HG02943 (cell line): Measurements from ENCODE around the gene DESI2.

Source experiments
- ATAC-seq: cut with Tn5 transposase; IDR thresholded peaks from one replicate; pipeline ENCODE4 v1.9.1; 2021; ENCODE audit warnings: mild to moderate bottlenecking, low read depth, moderate library complexity; ENCODE audit not compliant: unreplicated experiment

DESI2 gene

GRCh38 chr1:244749230-244750016 is 96.5 kb downstream of the DESI2 start:
- ATAC-seq = no peak

GRCh38 chr1:244751271-244751895 is 98.5 kb downstream of the DESI2 start:
- no peak for ATAC-seq

GRCh38 chr1:244755673-244756072 is 102.7 kb downstream of the DESI2 start:
- ATAC-seq = no peak

GRCh38 chr1:244757091-244757939 is 104.4 kb downstream of the DESI2 start:
- ATAC-seq = no peak
